HEK293 (cell line): Measurements from ENCODE around the gene FAM200C.

Experiments used
- CTCF ChIP-seq: fragments of 450-650 bp; formaldehyde crosslinking; IDR thresholded peaks from 2 replicates; pipeline ENCODE4 v1.5.1; 2016; ENCODE audit warnings: missing biosample characterization, missing genetic modification characterization
- SP2 ChIP-seq: fragments of 450-650 bp; formaldehyde crosslinking; IDR thresholded peaks from 2 replicates; pipeline ENCODE4 v1.5.1; 2016; ENCODE audit warnings: missing biosample characterization, missing genetic modification characterization
- ZNF239 ChIP-seq: fragments of 450-650 bp; formaldehyde crosslinking; IDR thresholded peaks from 2 replicates; pipeline ENCODE4 v1.5.1; 2016; ENCODE audit warnings: missing biosample characterization, missing genetic modification characterization
- ZNF791 ChIP-seq: fragments of 450-650 bp; formaldehyde crosslinking; IDR thresholded peaks from 2 replicates; pipeline ENCODE4 v1.5.1; 2016; ENCODE audit warnings: missing biosample characterization, missing genetic modification characterization
- ZSCAN5A ChIP-seq: fragments of 450-650 bp; formaldehyde crosslinking; IDR thresholded peaks from 2 replicates; pipeline ENCODE4 v1.5.1; 2016; ENCODE audit warnings: missing biosample characterization, missing genetic modification characterization

GRCh38 chr5:160361624-160362228 is 38.1 kb downstream of the FAM200C start:
- TF ChIP-seq CTCF (tag by site-specific recombination), result no peak
- TF ChIP-seq SP2 (tag by site-specific recombination), result no peak
- no peak for TF ChIP-seq ZNF239 (tag by site-specific recombination)
- no peak for TF ChIP-seq ZNF791 (tag by site-specific recombination)
- no peak for TF ChIP-seq ZSCAN5A
